ENCODE data around the gene SH3BP4.
"Not testable (repeated sequence)": the region's sequence is repeated elsewhere in the genome, so short reads cannot be mapped to it uniquely, and the experiment has no call there.

SH3BP4 gene

DNA sequence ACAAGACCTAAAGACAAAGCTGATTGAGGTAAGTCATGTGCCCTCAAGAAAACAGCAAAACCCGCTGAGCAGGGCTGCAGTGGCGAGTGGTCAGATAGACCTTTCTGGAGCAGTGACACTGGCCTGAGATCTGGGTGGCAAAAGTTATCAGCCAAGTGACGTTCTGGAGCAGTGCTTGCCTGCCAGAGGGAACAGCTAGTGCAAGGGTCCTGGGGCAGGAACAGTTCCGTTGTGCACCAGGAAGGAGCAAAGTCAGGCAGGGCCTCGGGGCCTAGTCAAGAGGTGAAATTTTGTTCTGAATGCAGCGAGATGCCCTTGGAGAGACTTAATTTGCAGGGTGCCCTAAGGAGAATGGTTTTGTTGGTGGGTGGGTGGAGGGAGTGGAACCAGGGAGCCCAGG, 67.0 kb downstream of the SH3BP4 start:
- no peaks in the 10 kb centered on the region for H3K79me2 ChIP-seq (ENCODE audit: insufficient read depth, low read length)
- H4K20me1 ChIP-seq (ENCODE audit: low read depth, low read length), result no peaks in the 10 kb centered on the region
- no peaks in the 10 kb centered on the region for H3K9me3 ChIP-seq (ENCODE audit: insufficient read depth, low read length)
- H2AFZ ChIP-seq (ENCODE audit: low read depth, low read length, severe bottlenecking), result no peak overlapping the region
- no peaks in the 10 kb centered on the region for H3K27me3 ChIP-seq (ENCODE audit: low read length)
- no peak overlapping the region for H3K9ac ChIP-seq (ENCODE audit: low read length)
- no peak overlapping the region for H3K4me2 ChIP-seq (ENCODE audit: low read depth, low read length, poor library complexity, severe bottlenecking)
- no peaks in the 10 kb centered on the region for H3K36me3 ChIP-seq (ENCODE audit: low read length)
- no peaks in the 10 kb centered on the region for H3K9me2 ChIP-seq (replicated peaks; ENCODE audit: insufficient read depth, low read length)
- no peaks in the 10 kb centered on the region for H3F3A ChIP-seq (ENCODE audit: insufficient read depth)
- H3K27ac ChIP-seq (ENCODE audit: low read depth, low read length), result no peak overlapping the region
- H3K4me3 ChIP-seq (ENCODE audit: insufficient read depth, low read length, poor library complexity, severe bottlenecking), result no peak overlapping the region
- TF ChIP-seq, protein P1, sequence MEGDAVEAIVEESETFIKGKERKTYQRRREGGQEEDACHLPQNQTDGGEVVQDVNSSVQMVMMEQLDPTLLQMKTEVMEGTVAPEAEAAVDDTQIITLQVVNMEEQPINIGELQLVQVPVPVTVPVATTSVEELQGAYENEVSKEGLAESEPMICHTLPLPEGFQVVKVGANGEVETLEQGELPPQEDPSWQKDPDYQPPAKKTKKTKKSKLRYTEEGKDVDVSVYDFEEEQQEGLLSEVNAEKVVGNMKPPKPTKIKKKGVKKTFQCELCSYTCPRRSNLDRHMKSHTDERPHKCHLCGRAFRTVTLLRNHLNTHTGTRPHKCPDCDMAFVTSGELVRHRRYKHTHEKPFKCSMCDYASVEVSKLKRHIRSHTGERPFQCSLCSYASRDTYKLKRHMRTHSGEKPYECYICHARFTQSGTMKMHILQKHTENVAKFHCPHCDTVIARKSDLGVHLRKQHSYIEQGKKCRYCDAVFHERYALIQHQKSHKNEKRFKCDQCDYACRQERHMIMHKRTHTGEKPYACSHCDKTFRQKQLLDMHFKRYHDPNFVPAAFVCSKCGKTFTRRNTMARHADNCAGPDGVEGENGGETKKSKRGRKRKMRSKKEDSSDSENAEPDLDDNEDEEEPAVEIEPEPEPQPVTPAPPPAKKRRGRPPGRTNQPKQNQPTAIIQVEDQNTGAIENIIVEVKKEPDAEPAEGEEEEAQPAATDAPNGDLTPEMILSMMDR (IDR thresholded peaks at IDR 0.05; ENCODE audit: insufficient read depth, low read length, poor library complexity, severe bottlenecking), result no peak
- TF ChIP-seq EZH2phosphoT487 (conservative IDR thresholded peaks at IDR 0.05; ENCODE audit: low read length), result no peak

DNA sequence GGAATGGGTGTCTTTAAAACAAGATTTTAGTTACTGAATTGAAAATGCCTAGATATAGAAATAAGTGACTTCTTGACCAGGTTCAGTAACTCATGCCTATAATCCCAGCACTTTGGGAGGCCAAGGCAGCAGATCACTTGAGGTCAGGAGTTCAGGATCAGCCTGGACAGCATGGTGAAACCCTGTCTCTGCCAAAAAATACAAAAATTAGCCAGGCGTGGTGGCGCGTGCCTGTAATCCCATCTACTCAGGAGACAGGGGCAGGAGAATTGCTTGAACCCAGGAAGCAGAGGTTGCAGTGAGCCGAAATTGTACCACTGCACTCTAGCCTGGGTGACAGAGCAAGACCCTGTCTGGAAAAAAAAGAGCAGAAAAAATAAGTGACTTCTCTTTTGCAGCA, 68.3 kb downstream of the SH3BP4 start:
- H3K9ac ChIP-seq (ENCODE audit: low read length); H3K27me3 ChIP-seq (ENCODE audit: low read length); H3K4me3 ChIP-seq (ENCODE audit: insufficient read depth, low read length, poor library complexity, severe bottlenecking); H3K4me2 ChIP-seq (ENCODE audit: low read depth, low read length, poor library complexity, severe bottlenecking); H3K27ac ChIP-seq (ENCODE audit: low read depth, low read length); H2AFZ ChIP-seq (ENCODE audit: low read depth, low read length, severe bottlenecking); H3K9me3 ChIP-seq (ENCODE audit: insufficient read depth, low read length); H4K20me1 ChIP-seq (ENCODE audit: low read depth, low read length); H3K9me2 ChIP-seq (replicated peaks; ENCODE audit: insufficient read depth, low read length); H3F3A ChIP-seq (ENCODE audit: insufficient read depth); H3K36me3 ChIP-seq (ENCODE audit: low read length); H3K79me2 ChIP-seq (ENCODE audit: insufficient read depth, low read length): not testable (repeated sequence)

DNA sequence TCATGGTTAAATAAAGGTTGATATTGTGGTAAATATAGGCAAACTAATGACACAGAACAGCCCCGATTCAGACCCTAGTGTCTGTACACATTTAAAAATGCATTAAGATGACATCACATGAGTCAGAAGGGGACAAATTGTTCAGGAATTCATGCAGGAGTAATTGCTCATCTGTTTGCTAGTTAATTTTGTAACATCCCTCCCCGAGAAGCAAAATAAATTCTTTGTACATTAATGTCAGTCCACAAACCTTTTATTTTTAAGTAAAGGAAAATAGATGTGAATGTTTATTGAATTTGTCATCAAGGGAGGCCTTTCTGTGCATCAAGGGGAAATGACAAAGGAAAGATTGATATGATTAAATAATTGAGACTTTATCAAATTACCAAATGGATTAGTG, 69.9 kb downstream of the SH3BP4 start:
- no peaks in the 10 kb centered on the region for H4K20me1 ChIP-seq (ENCODE audit: low read depth, low read length)
- no peaks in the 10 kb centered on the region for H3K9me3 ChIP-seq (ENCODE audit: insufficient read depth, low read length)
- no peak overlapping the region for H3K4me3 ChIP-seq (ENCODE audit: insufficient read depth, low read length, poor library complexity, severe bottlenecking)
- no peaks in the 10 kb centered on the region for H3F3A ChIP-seq (ENCODE audit: insufficient read depth)
- H3K36me3 ChIP-seq (ENCODE audit: low read length), result no peaks in the 10 kb centered on the region
- TF ChIP-seq, protein P1 (IDR thresholded peaks at IDR 0.05; ENCODE audit: insufficient read depth, low read length, poor library complexity, severe bottlenecking), result no peak
- no peak for TF ChIP-seq EZH2phosphoT487 (conservative IDR thresholded peaks at IDR 0.05; ENCODE audit: low read length)
- no peaks in the 10 kb centered on the region for H3K27me3 ChIP-seq (ENCODE audit: low read length)
- no peak overlapping the region for H3K4me2 ChIP-seq (ENCODE audit: low read depth, low read length, poor library complexity, severe bottlenecking)
- H3K9me2 ChIP-seq (replicated peaks; ENCODE audit: insufficient read depth, low read length), result no peaks in the 10 kb centered on the region
- H3K27ac ChIP-seq (ENCODE audit: low read depth, low read length), result no peak overlapping the region
- H3K79me2 ChIP-seq (ENCODE audit: insufficient read depth, low read length), result no peaks in the 10 kb centered on the region
- H3K9ac ChIP-seq (ENCODE audit: low read length), result no peak overlapping the region
- H2AFZ ChIP-seq (ENCODE audit: low read depth, low read length, severe bottlenecking), result no peak overlapping the region

DNA sequence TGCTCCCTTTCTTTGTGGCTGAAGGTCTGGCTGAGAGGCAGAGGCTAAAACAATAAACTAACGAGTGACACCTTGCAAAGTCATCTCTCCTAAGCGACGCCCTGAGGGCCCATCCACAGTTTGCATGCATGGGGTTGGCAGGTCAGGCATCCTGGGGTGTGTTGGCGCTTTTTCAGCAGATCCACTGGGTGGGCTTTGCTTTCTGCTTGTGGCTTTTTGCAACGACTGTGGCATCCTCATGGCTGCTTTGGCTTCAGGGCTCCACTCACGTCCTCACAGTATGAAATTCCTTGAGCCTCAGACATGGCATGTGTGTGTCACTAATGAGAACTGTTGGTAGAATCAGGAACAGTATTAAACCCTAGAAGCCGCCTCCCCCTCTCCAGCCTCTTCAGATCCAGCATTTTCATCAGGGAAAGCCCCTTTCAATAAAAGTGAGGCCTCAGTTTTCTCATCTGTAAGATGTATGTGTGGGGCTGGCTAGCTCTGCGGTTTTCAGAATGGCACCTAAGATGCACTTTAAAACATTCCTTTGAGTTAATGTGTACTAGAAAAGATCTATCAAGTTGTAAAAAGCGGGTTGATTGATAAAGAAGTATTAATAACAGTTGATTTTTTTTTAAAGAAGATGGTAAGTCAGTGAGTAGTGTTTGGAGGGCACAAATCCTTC, 72.5 kb downstream of the SH3BP4 start:
- H3K79me2 ChIP-seq (ENCODE audit: insufficient read depth, low read length), result no peaks in the 10 kb centered on the region
- no peak overlapping the region for H2AFZ ChIP-seq (ENCODE audit: low read depth, low read length, severe bottlenecking)
- H3K9ac ChIP-seq (ENCODE audit: low read length), result no peak overlapping the region
- H3K9me2 ChIP-seq (replicated peaks; ENCODE audit: insufficient read depth, low read length), result no peaks in the 10 kb centered on the region
- no peaks in the 10 kb centered on the region for H3K27me3 ChIP-seq (ENCODE audit: low read length)
- H3F3A ChIP-seq (ENCODE audit: insufficient read depth), result no peaks in the 10 kb centered on the region
- no peak overlapping the region for H3K4me2 ChIP-seq (ENCODE audit: low read depth, low read length, poor library complexity, severe bottlenecking)
- H3K27ac ChIP-seq (ENCODE audit: low read depth, low read length), result no peak overlapping the region
- H3K36me3 ChIP-seq (ENCODE audit: low read length), result no peaks in the 10 kb centered on the region
- no peaks in the 10 kb centered on the region for H3K9me3 ChIP-seq (ENCODE audit: insufficient read depth, low read length)
- H3K4me3 ChIP-seq (ENCODE audit: insufficient read depth, low read length, poor library complexity, severe bottlenecking), result no peak overlapping the region
- TF ChIP-seq, protein P1 (IDR thresholded peaks at IDR 0.05; ENCODE audit: insufficient read depth, low read length, poor library complexity, severe bottlenecking), result no peak
- TF ChIP-seq EZH2phosphoT487 (conservative IDR thresholded peaks at IDR 0.05; ENCODE audit: low read length), result no peak
- no peaks in the 10 kb centered on the region for H4K20me1 ChIP-seq (ENCODE audit: low read depth, low read length)

All from SU-DHL-6 (cell line).